Keratinocyte (primary cell): Measurements from ENCODE around the gene SDK2. TPM values are rescaled to one million over a fixed set of nuclear protein-coding genes. Genes with fewer than 3 reads are reported as not detected.

Experiments used
- DNase-seq: peaks from one replicate; pipeline ENCODE4 v3.0.0-alpha.2; 2011; ENCODE audit warnings: low read depth, missing footprints, low spot score
- FAIRE-seq: peaks from 2 replicates; lab custom pipeline; 2011; peaks lifted over from hg19 to GRCh38; lab: Jason Lieb, UNC
- H2AFZ ChIP-seq: 2 replicates; pipeline ENCODE4 v1.6.0; 2012; ENCODE audit warnings: low read length, control low read depth, inconsistent platforms; ENCODE audit not compliant: control insufficient read depth
- H3K27ac ChIP-seq: 2 replicates; pipeline ENCODE4 v1.5.1; 2011; ENCODE audit warnings: low read length; ENCODE audit not compliant: control insufficient read depth, insufficient read depth
- H3K27me3 ChIP-seq: 3 replicates; pipeline ENCODE4 v1.6.0; 2011; ENCODE audit warnings: low read length; ENCODE audit not compliant: control insufficient read depth, insufficient read depth; ENCODE audit errors: extremely low read depth
- H3K36me3 ChIP-seq, 2 experiments: 2 replicates in 1 of 2; 3 replicates in 1 of 2; pipeline ENCODE4 v1.5.1; 2011; ENCODE audit warnings: low read length in 2 of 2, mild to moderate bottlenecking in 1 of 2; ENCODE audit not compliant: control insufficient read depth in 2 of 2, insufficient read depth in 2 of 2; ENCODE audit errors: extremely low read depth in 1 of 2
- H3K4me1 ChIP-seq: 3 replicates; pipeline ENCODE4 v1.5.1; 2011; ENCODE audit warnings: low read length; ENCODE audit not compliant: control insufficient read depth, insufficient read depth; ENCODE audit errors: extremely low read depth
- H3K4me2 ChIP-seq: 3 replicates; pipeline ENCODE4 v1.6.0; 2011; ENCODE audit warnings: low read depth, low read length; ENCODE audit not compliant: control insufficient read depth, insufficient read depth; ENCODE audit errors: extremely low read depth
- H3K4me3 ChIP-seq, 3 experiments: fragments of 200-600 bp in 1 of 3; sonication (generic) in 1 of 3; 2 replicates in 2 of 3; 3 replicates in 1 of 3; pipeline ENCODE4 v1.5.1; 2011 to 2016; ENCODE audit warnings: low read length in 3 of 3, mild to moderate bottlenecking in 3 of 3, control low read depth in 2 of 3, inconsistent platforms in 1 of 3, low read depth in 1 of 3, mixed read lengths in 1 of 3, mixed run types in 1 of 3, moderate library complexity in 1 of 3; ENCODE audit not compliant: control insufficient read depth in 2 of 3, insufficient read depth in 2 of 3; ENCODE audit errors: extremely low read depth in 1 of 3
- H3K79me2 ChIP-seq: 2 replicates; pipeline ENCODE4 v1.6.0; 2012; ENCODE audit warnings: low read length; ENCODE audit not compliant: control insufficient read depth, insufficient read depth
- H3K9ac ChIP-seq: 3 replicates; pipeline ENCODE4 v1.6.0; 2011; ENCODE audit warnings: low read length; ENCODE audit not compliant: control insufficient read depth, insufficient read depth; ENCODE audit errors: extremely low read depth
- H3K9me1 ChIP-seq: 3 replicates; pipeline ENCODE4 v1.6.0; 2011; ENCODE audit warnings: low read length; ENCODE audit not compliant: control insufficient read depth, insufficient read depth; ENCODE audit errors: extremely low read depth
- H3K9me3 ChIP-seq: 2 replicates; pipeline ENCODE4 v1.5.1; 2012; ENCODE audit warnings: low read depth, low read length; ENCODE audit not compliant: control insufficient read depth
- H4K20me1 ChIP-seq: 3 replicates; pipeline ENCODE4 v1.6.0; 2011; ENCODE audit warnings: low read length; ENCODE audit not compliant: control insufficient read depth, insufficient read depth; ENCODE audit errors: extremely low read depth
- CTCF ChIP-seq, 3 experiments: IDR thresholded peaks in 1 of 3; conservative IDR thresholded peaks in 1 of 3; optimal IDR thresholded peaks in 1 of 3; 2 replicates in 2 of 3; 3 replicates in 1 of 3; pipeline versions ENCODE3 to v1.5.1; 2011; ENCODE audit warnings: low read length in 3 of 3, mild to moderate bottlenecking in 3 of 3, moderate library complexity in 2 of 3, control low read depth in 1 of 3, inconsistent platforms in 1 of 3; ENCODE audit not compliant: insufficient read depth in 2 of 3; ENCODE audit errors: extremely low read depth in 1 of 3
- EZH2 ChIP-seq: IDR thresholded peaks from one replicate; pipeline ENCODE4 v1.6.1; 2012; ENCODE audit warnings: inconsistent platforms, mild to moderate bottlenecking, low read length, moderate library complexity
- dilution Hi-C: fragments of 300-500 bp; cut with MboI; formaldehyde crosslinking; loops from one replicate; pipeline ENCODE4 v1.7.0; 2020; ENCODE audit warnings: low sequenced_read_pairs; ENCODE audit not compliant: extremely low pct_ligation_motif_present
- polyA plus RNA-seq, 5 experiments: library from polyadenylated mRNA; depleted of rRNA in 3 of 5; stranded (reverse) in 3 of 5; stranded (forward) in 1 of 5; unstranded in 1 of 5; fragments of >200 nt; gene quantifications; 1 replicate in 1 of 5; 2 replicates in 3 of 5; 3 replicates in 1 of 5; pipeline versions ENCODE4 v1.2.1 to v1.2.3, GENCODE V29; 2011 to 2012; ENCODE audit warnings: missing spikeins in 2 of 5, low read depth in 1 of 5, low replicate concordance in 1 of 5

Gene SDK2
- polyA plus RNA-seq, 1 donor (not counting 4 experiments of a cell fraction or from before 2014, with no cell fraction given) = 1.8 TPM

GRCh38 chr17:73286863-73287296 lies 357.4 kb downstream of the SDK2 start:
- peak overlapping the region; percentile 37 for H3K4me2 ChIP-seq
- H3K36me3 ChIP-seq = peaks cover 3 to 6% of the 10 kb centered on the region in 2 experiments
- peaks cover 26% of the 10 kb centered on the region for H3K4me1 ChIP-seq
- H3K9me3 ChIP-seq = no peaks in the 10 kb centered on the region
- dilution Hi-C loops = no loop called here
- DNase-seq (no peak), FAIRE-seq (no peak)
- H2AFZ ChIP-seq = no peak overlapping the region
- peaks cover 3% of the 10 kb centered on the region for H3K79me2 ChIP-seq
- peaks cover 6% of the 10 kb centered on the region for H4K20me1 ChIP-seq
- H3K9ac ChIP-seq = no peak overlapping the region
- H3K27me3 ChIP-seq = no peaks in the 10 kb centered on the region
- H3K27ac ChIP-seq = no peak overlapping the region
- H3K4me3 ChIP-seq = no peak overlapping the region
- peaks cover 3% of the 10 kb centered on the region for H3K9me1 ChIP-seq
- TF ChIP-seq EZH2 (no peak), CTCF (optimal IDR thresholded peaks at IDR 0.05 in 1 of 3, IDR thresholded peaks at IDR 0.05 in 1 of 3, conservative IDR thresholded peaks at IDR 0.05 in 1 of 3; ENCODE audit: extremely low read depth in 1 of 3, insufficient read depth in 2 of 3, low read length in 3 of 3) (no peak)

GRCh38 chr17:73285916-73286862 lies 358.1 kb downstream of the SDK2 start:
- no peaks in the 10 kb centered on the region for H3K9me1 ChIP-seq
- H3K36me3 ChIP-seq = peaks cover 3 to 6% of the 10 kb centered on the region in 2 experiments
- no peak overlapping the region for H3K9ac ChIP-seq
- peaks cover 6% of the 10 kb centered on the region for H4K20me1 ChIP-seq
- H3K79me2 ChIP-seq = peaks cover 3% of the 10 kb centered on the region
- TF ChIP-seq CTCF (optimal IDR thresholded peaks at IDR 0.05 in 1 of 3, IDR thresholded peaks at IDR 0.05 in 1 of 3, conservative IDR thresholded peaks at IDR 0.05 in 1 of 3; ENCODE audit: extremely low read depth in 1 of 3, insufficient read depth in 2 of 3, low read length in 3 of 3) (no peak), EZH2 (no peak)
- peaks cover 19% of the 10 kb centered on the region for H3K4me1 ChIP-seq
- FAIRE-seq (no peak), DNase-seq (no peak)
- no peak overlapping the region for H3K27ac ChIP-seq
- peak overlapping the region; percentile 37 for H3K4me2 ChIP-seq
- dilution Hi-C loops = no loop called here
- H3K27me3 ChIP-seq = no peaks in the 10 kb centered on the region
- no peak overlapping the region for H3K4me3 ChIP-seq
- H2AFZ ChIP-seq = no peak overlapping the region
- H3K9me3 ChIP-seq = no peaks in the 10 kb centered on the region
